ENCODE measurements around the gene RAB6D.

GRCh38 chr2:131408778-131409177, 44.8 kb upstream of the RAB6D start:
- no peak for TF ChIP-seq CTCF (conservative IDR thresholded peaks at IDR 0.05 in 1 of 2, IDR thresholded peaks at IDR 0.05 in 1 of 2; ENCODE audit: low read depth in 1 of 2, low read length in 2 of 2)
- TF ChIP-seq EZH2 (IDR thresholded peaks at IDR 0.05; ENCODE audit: low read length, missing control alignments) = no peak
